IMR-90 (cell line): ENCODE results near the gene CAMKMT. TPM values are rescaled to one million over a fixed set of nuclear protein-coding genes. Genes with fewer than 3 reads are reported as not detected.

Source experiments
- ATAC-seq: fragments of 200-7000 bp; cut with Tn5 transposase; 2 replicates; pipeline ENCODE4 v1.9.1; 2020; ENCODE audit warnings: low read depth, mild to moderate bottlenecking, moderate library complexity
- BruUV-seq: library from RNA; stranded (reverse); fragments of 400-500 nt; replicated peaks from 2 replicates; lab custom pipeline; 2021; lab: Mats Ljungman, UMichigan
- CTCF ChIA-PET: fragments of 300-600 bp; formaldehyde crosslinking; extraction: SDS; loops from one replicate; lab custom pipeline; 2021; ENCODE audit warnings: antibody characterized with exemption; lab: Yijun Ruan, JAX
- POLR2A ChIA-PET: fragments of 300-600 bp; sonication (Branson Sonifier 250); formaldehyde crosslinking; loops from one replicate; lab custom pipeline; 2022; ENCODE audit warnings: antibody characterized with exemption; ENCODE audit not compliant: unreplicated experiment; lab: Charles Lee
- DNase-seq: peaks from one replicate; pipeline ENCODE4 v3.0.0; 2013
- H2AFZ ChIP-seq: replicated peaks from 2 replicates; pipeline ENCODE3; 2013; ENCODE audit warnings: low read length, mild to moderate bottlenecking; ENCODE audit not compliant: poor library complexity
- H2AK5ac ChIP-seq: 2 replicates; pipeline ENCODE4 v1.6.1; 2013; ENCODE audit warnings: low read depth, low read length, inconsistent platforms
- H2AK9ac ChIP-seq: replicated peaks from 2 replicates; pipeline ENCODE3; 2013; ENCODE audit warnings: mild to moderate bottlenecking, low read depth, low read length, moderate library complexity; ENCODE audit not compliant: poor library complexity
- H2BK120ac ChIP-seq: 2 replicates; pipeline ENCODE4 v1.6.1; 2013; ENCODE audit warnings: low read depth, low read length, inconsistent platforms
- H2BK15ac ChIP-seq: 3 replicates; pipeline ENCODE4 v1.6.1; 2013; ENCODE audit warnings: low read depth, low read length, inconsistent platforms
- H2BK20ac ChIP-seq: 2 replicates; pipeline ENCODE4 v1.6.1; 2013; ENCODE audit warnings: low read depth, mild to moderate bottlenecking, inconsistent platforms, low read length, moderate library complexity
- H2BK5ac ChIP-seq: 2 replicates; pipeline ENCODE4 v1.6.1; 2013; ENCODE audit warnings: mild to moderate bottlenecking, low read depth, low read length, inconsistent platforms; ENCODE audit not compliant: poor library complexity, severe bottlenecking
- H3K14ac ChIP-seq: replicated peaks from 2 replicates; pipeline ENCODE4 v1.6.1; 2013; ENCODE audit warnings: low read depth, low read length, inconsistent platforms
- H3K18ac ChIP-seq: 2 replicates; pipeline ENCODE4 v1.6.1; 2013; ENCODE audit warnings: low read depth, low read length, control low read depth
- H3K23ac ChIP-seq: 2 replicates; pipeline ENCODE4 v1.6.1; 2013; ENCODE audit warnings: low read depth, low read length, inconsistent platforms
- H3K27ac ChIP-seq: 2 replicates; pipeline ENCODE4 v1.5.1; 2013; ENCODE audit warnings: mild to moderate bottlenecking, control low read depth, low read length; ENCODE audit not compliant: insufficient read depth
- H3K27me3 ChIP-seq: 2 replicates; pipeline ENCODE4 v1.6.1; 2013; ENCODE audit warnings: low read length; ENCODE audit not compliant: control insufficient read depth, insufficient read depth
- H3K36me3 ChIP-seq: 2 replicates; pipeline ENCODE4 v1.6.1; 2013; ENCODE audit warnings: low read length, mixed read lengths; ENCODE audit not compliant: control insufficient read depth, insufficient read depth
- H3K4ac ChIP-seq: 2 replicates; pipeline ENCODE4 v1.6.1; 2013; ENCODE audit warnings: low read depth, low read length, inconsistent platforms
- H3K4me1 ChIP-seq: 2 replicates; pipeline ENCODE4 v1.6.1; 2013; ENCODE audit warnings: low read length, mixed read lengths; ENCODE audit not compliant: control insufficient read depth, insufficient read depth
- H3K4me2 ChIP-seq: 2 replicates; pipeline ENCODE4 v1.6.1; 2013; ENCODE audit warnings: low read depth, mild to moderate bottlenecking, control low read depth, low read length, moderate library complexity
- H3K4me3 ChIP-seq: 2 replicates; pipeline ENCODE4 v1.5.1; 2013; ENCODE audit warnings: low read depth, mild to moderate bottlenecking, control low read depth, low read length, moderate library complexity; ENCODE audit not compliant: insufficient read depth
- H3K56ac ChIP-seq: 2 replicates; pipeline ENCODE4 v1.6.1; 2013; ENCODE audit warnings: low read length, inconsistent platforms; ENCODE audit not compliant: insufficient read depth; ENCODE audit errors: extremely low read depth
- H3K79me1 ChIP-seq, 2 experiments: 2 replicates each; pipeline ENCODE4 v1.6.1; 2013; ENCODE audit warnings: low read length in 2 of 2, inconsistent platforms in 1 of 2, low read depth in 1 of 2
- H3K9ac ChIP-seq: 2 replicates; pipeline ENCODE4 v1.6.1; 2013; ENCODE audit warnings: low read depth, low read length, control low read depth
- H3K9me1 ChIP-seq: 2 replicates; pipeline ENCODE4 v1.6.1; 2013; ENCODE audit warnings: low read length, inconsistent platforms; ENCODE audit not compliant: insufficient read depth
- H3K9me3 ChIP-seq: 2 replicates; pipeline ENCODE4 v1.6.1; 2013; ENCODE audit warnings: low read length; ENCODE audit not compliant: control insufficient read depth, insufficient read depth
- H4K20me1 ChIP-seq: 2 replicates; pipeline ENCODE4 v1.6.1; 2013; ENCODE audit warnings: low read length, inconsistent platforms; ENCODE audit not compliant: insufficient read depth
- H4K5ac ChIP-seq: 2 replicates; pipeline ENCODE4 v1.6.1; 2013; ENCODE audit warnings: mild to moderate bottlenecking, low read depth, low read length, control low read depth
- H4K8ac ChIP-seq, 2 experiments: 2 replicates each; pipeline ENCODE4 v1.6.1; 2013; ENCODE audit warnings: low read depth in 2 of 2, low read length in 2 of 2, control low read depth in 1 of 2, inconsistent platforms in 1 of 2
- H4K91ac ChIP-seq: 2 replicates; pipeline ENCODE4 v1.6.1; 2013; ENCODE audit warnings: low read depth, low read length, inconsistent platforms; ENCODE audit not compliant: insufficient read depth
- BHLHE40 ChIP-seq: fragments of 150-350 bp; IDR thresholded peaks from 2 replicates; pipeline ENCODE4 v1.6.1; 2016; ENCODE audit warnings: mild to moderate bottlenecking, low read depth, low read length
- CEBPB ChIP-seq: IDR thresholded peaks from 2 replicates; pipeline ENCODE4 v1.6.1; 2012; ENCODE audit warnings: low read depth, low read length, improper control_type of control experiment
- CHD1 ChIP-seq: IDR thresholded peaks from 2 replicates; pipeline ENCODE4 v1.6.1; 2012; ENCODE audit warnings: low read depth, low read length, improper control_type of control experiment
- CTCF ChIP-seq: conservative IDR thresholded peaks from 2 replicates; pipeline ENCODE4 v1.5.1; 2012; ENCODE audit warnings: mild to moderate bottlenecking, low read depth, low read length, improper control_type of control experiment
- ELK1 ChIP-seq: fragments of 150-350 bp; IDR thresholded peaks from 2 replicates; pipeline ENCODE4 v1.6.1; 2016; ENCODE audit warnings: low read depth, mild to moderate bottlenecking, low read length, moderate library complexity, borderline replicate concordance
- FOS ChIP-seq: fragments of 150-350 bp; IDR thresholded peaks from 2 replicates; pipeline ENCODE4 v1.6.1; 2016; ENCODE audit warnings: low read depth, low read length
- MAFK ChIP-seq: IDR thresholded peaks from 2 replicates; pipeline ENCODE4 v1.6.1; 2012; ENCODE audit warnings: low read depth, low read length, improper control_type of control experiment
- MAZ ChIP-seq: IDR thresholded peaks from 2 replicates; pipeline ENCODE4 v1.6.1; 2012; ENCODE audit warnings: low read depth, mild to moderate bottlenecking, low read length, improper control_type of control experiment, moderate library complexity, borderline replicate concordance
- MXI1 ChIP-seq: IDR thresholded peaks from 2 replicates; pipeline ENCODE4 v1.6.1; 2012; ENCODE audit warnings: low read depth, mild to moderate bottlenecking, low read length, moderate library complexity, borderline replicate concordance
- NFE2L2 ChIP-seq: fragments of 150-350 bp; IDR thresholded peaks from 2 replicates; pipeline ENCODE4 v1.6.1; 2016; ENCODE audit warnings: low read depth, mild to moderate bottlenecking, low read length
- POLR2A ChIP-seq: IDR thresholded peaks from 2 replicates; pipeline ENCODE4 v1.6.1; 2012; ENCODE audit warnings: mild to moderate bottlenecking, low read depth, low read length
- RAD21 ChIP-seq: IDR thresholded peaks from 2 replicates; pipeline ENCODE4 v1.6.1; 2012; ENCODE audit warnings: low read length, improper control_type of control experiment
- RCOR1 ChIP-seq: IDR thresholded peaks from 2 replicates; pipeline ENCODE4 v1.6.1; 2012; ENCODE audit warnings: mild to moderate bottlenecking, low read length, improper control_type of control experiment; ENCODE audit not compliant: insufficient replicate concordance
- RFX5 ChIP-seq: IDR thresholded peaks from 2 replicates; pipeline ENCODE4 v1.8.0; 2012; ENCODE audit warnings: low read depth, mild to moderate bottlenecking, low read length, moderate library complexity
- SMC3 ChIP-seq: fragments of 150-350 bp; IDR thresholded peaks from 2 replicates; pipeline ENCODE4 v1.6.1; 2016; ENCODE audit warnings: low read depth, mild to moderate bottlenecking, antibody characterized with exemption, low read length, moderate library complexity
- USF2 ChIP-seq: fragments of 150-350 bp; IDR thresholded peaks from 2 replicates; pipeline ENCODE4 v1.6.1; 2017; ENCODE audit warnings: mild to moderate bottlenecking, antibody characterized with exemption, low read length, low read depth
- dilution Hi-C: fragments of 300-500 bp; cut with HindIII; formaldehyde crosslinking; loops from one replicate; pipeline ENCODE4 v1.14.3; 2018; ENCODE audit warnings: low sequenced_read_pairs; ENCODE audit not compliant: unreplicated experiment
- in situ Hi-C: fragments of 300-500 bp; cut with MboI; formaldehyde crosslinking; loops from 3 replicates; pipeline ENCODE4 v1.14.3; 2019; ENCODE audit warnings: low sequenced_read_pairs, inconsistent platforms, mixed read lengths
- intact Hi-C: fragments of 100-400 bp; cut with micrococcal nuclease; formaldehyde crosslinking; loops from 2 replicates; pipeline ENCODE4 v1.10.0; 2022
- polyA plus RNA-seq, 3 experiments: library from polyadenylated mRNA; depleted of rRNA; stranded (reverse); fragments of >200 nt; gene quantifications; 2 replicates each; pipeline ENCODE4 v1.2.3, GENCODE V29; 2012; ENCODE audit warnings: low replicate concordance in 1 of 3
- total RNA-seq: library from RNA; depleted of rRNA; stranded (reverse); fragments of >200 nt; gene quantifications from 2 replicates; pipeline ENCODE4 v1.2.3, GENCODE V29; 2012

CAMKMT gene
- total and polyA plus RNA-seq, 2 of the 4 experiments (the other 2 are of a cell fraction) = 4.4 to 6.8 TPM

- no peak overlapping the region for H2BK5ac ChIP-seq
- H4K20me1 ChIP-seq = no peaks in the 10 kb centered on the region
- H3K23ac ChIP-seq = no peak overlapping the region
- no peak overlapping the region for H3K4me3 ChIP-seq
- H2AFZ ChIP-seq = no peak overlapping the region
- no peaks in the 10 kb centered on the region for H3K4me1 ChIP-seq
- H3K14ac ChIP-seq = no peak overlapping the region
- no peak overlapping the region for H2BK120ac ChIP-seq
- no peak overlapping the region for H3K56ac ChIP-seq
- H4K91ac ChIP-seq = no peak overlapping the region
- no peak overlapping the region for H3K4ac ChIP-seq
- DNase-seq (no peak), ATAC-seq (no peak)
- peaks cover 20% of the 10 kb centered on the region for H3K9me3 ChIP-seq
- no peaks in the 10 kb centered on the region for H3K79me1 ChIP-seq
- H2BK20ac ChIP-seq = no peak overlapping the region
- ChIA-PET POLR2A (no interaction called here), CTCF (interaction anchor here (0.6 to 1.2 kb wide), 2 partner anchors 32 to 582 kb away, joined by 3 read pairs; no protein-coding TSS in a partner anchor)
- H2BK15ac ChIP-seq = no peak overlapping the region
- dilution Hi-C loops = no loop called here
- in situ Hi-C loops = no loop called here
- TF ChIP-seq MAFK = no peak
- TF ChIP-seq RAD21 = no peak
- no peak for TF ChIP-seq USF2
- TF ChIP-seq RFX5 = no peak
- no peak for TF ChIP-seq RCOR1
- no peak for TF ChIP-seq FOS
- no peak for TF ChIP-seq CHD1
- no peak for TF ChIP-seq CEBPB
- no peak for TF ChIP-seq MXI1
- no peak for TF ChIP-seq POLR2A
- TF ChIP-seq CTCF = no peak
- no peak for TF ChIP-seq ELK1
- no peak for TF ChIP-seq NFE2L2
- TF ChIP-seq SMC3 = no peak
- TF ChIP-seq BHLHE40 = no peak
- TF ChIP-seq MAZ = no peak
- no peak overlapping the region for H3K18ac ChIP-seq
- H2AK9ac ChIP-seq = no peak overlapping the region
- H3K9me1 ChIP-seq = no peaks in the 10 kb centered on the region
- H3K27ac ChIP-seq = no peak overlapping the region
- no peak overlapping the region for H3K4me2 ChIP-seq
- intact Hi-C loops = no loop called here
- no peak overlapping the region for H2AK5ac ChIP-seq
- BruUV-seq = no TSS peak
- no peak overlapping the region for H4K5ac ChIP-seq
- H3K9ac ChIP-seq = no peak overlapping the region
- no peak overlapping the region for H4K8ac ChIP-seq
- H3K27me3 ChIP-seq = no peaks in the 10 kb centered on the region
- peaks cover 11% of the 10 kb centered on the region for H3K36me3 ChIP-seq
Measured at GRCh38 chr2:44314362-44314761, 47.4 kb upstream of the CAMKMT start.
